SK-N-MC (cell line): ENCODE results near the gene GRID2.

Experiments
- EZH2 ChIP-seq: fragments of 200-600 bp; sonication (generic); IDR thresholded peaks from one replicate; pipeline ENCODE4 v1.6.1; 2017; ENCODE audit warnings: antibody characterized with exemption
- FOXP2 ChIP-seq: optimal IDR thresholded peaks from 2 replicates; pipeline ENCODE3; 2011; ENCODE audit warnings: mild to moderate bottlenecking, moderate library complexity; ENCODE audit not compliant: insufficient read depth; ENCODE audit errors: extremely low read length, control extremely low read depth
- POLR2AphosphoS5 ChIP-seq: IDR thresholded peaks from 2 replicates; pipeline ENCODE4 v1.6.1; 2012; ENCODE audit warnings: mild to moderate bottlenecking, low read depth, low read length, borderline replicate concordance

DNA sequence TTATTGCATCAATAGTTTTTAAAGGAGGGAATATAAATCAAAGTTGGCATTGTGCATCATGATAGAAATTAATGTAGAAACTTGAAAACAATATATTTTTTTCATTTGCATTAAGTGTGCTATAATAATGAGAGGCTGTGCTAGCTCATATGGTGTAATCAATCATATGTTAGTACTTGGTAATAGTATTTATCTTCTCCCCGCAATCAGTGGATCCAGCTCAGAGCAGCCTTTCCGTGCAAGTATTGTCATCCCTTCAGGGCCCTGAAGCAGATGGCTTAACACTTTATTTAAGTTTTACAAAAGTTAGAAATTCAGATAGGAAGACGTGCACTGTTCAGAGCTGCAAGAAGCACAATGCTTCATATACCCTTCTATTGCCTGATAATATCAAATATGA, 908.5 kb downstream of the GRID2 start:
- TF ChIP-seq POLR2AphosphoS5 (no peak), EZH2 (no peak), FOXP2 (no peak)
